GM21423 (cell line): ENCODE measurements around the gene LIPA.
"Not testable (repeated sequence)": the region's sequence is repeated elsewhere in the genome, so short reads cannot be mapped to it uniquely, and the experiment has no call there.

Source experiments
- ATAC-seq: cut with Tn5 transposase; IDR thresholded peaks from one replicate; pipeline ENCODE4 v1.9.1; 2021; ENCODE audit warnings: mild to moderate bottlenecking, moderate library complexity; ENCODE audit not compliant: unreplicated experiment

Gene LIPA

GRCh38 chr10:89213191-89213808 is 38.3 kb downstream of the LIPA start:
- no peak for ATAC-seq

- ATAC-seq, result no peak
Measured at GRCh38 chr10:89210794-89211425, 40.7 kb downstream of the LIPA start.

- ATAC-seq, result no peak
Measured at GRCh38 chr10:89209718-89210117, 41.9 kb downstream of the LIPA start.

DNA sequence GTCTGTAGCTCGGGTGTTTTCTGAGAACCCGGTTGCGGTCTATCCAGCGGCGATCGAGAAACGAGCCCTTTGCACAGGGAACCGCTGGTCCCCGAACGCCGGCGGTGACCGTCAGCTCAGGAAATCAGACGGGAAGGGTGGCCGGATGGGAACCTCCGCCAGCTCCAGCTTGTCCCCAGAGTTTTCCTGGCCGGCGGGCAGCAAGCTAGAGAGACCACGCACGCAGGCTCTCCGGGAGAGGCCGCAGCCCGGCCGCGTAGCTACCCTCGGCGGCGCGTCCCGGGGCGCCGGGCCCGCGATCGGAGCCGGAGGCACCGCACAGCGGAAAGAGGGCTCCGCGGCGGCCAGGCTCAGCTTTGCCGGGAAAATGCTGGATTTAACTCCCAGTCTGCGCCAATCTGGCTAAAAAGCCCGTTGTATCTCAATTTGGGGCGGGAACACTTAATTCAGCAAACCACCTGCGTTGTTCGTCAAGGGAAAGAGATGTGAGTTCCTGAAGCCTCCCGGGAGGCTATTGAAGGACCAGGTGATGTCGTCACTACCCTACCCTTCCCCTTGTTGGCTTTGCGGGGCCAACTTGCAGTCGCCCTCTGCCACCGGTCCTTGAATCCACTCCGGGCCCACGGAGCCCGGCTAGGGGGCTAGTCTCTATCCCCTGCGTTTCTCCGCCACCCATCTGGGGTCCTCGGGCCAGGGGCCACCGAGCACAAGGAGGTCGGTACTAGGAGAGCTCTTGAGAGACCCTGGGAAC is 43.6 kb downstream of the LIPA start:
- no peak for ATAC-seq

DNA sequence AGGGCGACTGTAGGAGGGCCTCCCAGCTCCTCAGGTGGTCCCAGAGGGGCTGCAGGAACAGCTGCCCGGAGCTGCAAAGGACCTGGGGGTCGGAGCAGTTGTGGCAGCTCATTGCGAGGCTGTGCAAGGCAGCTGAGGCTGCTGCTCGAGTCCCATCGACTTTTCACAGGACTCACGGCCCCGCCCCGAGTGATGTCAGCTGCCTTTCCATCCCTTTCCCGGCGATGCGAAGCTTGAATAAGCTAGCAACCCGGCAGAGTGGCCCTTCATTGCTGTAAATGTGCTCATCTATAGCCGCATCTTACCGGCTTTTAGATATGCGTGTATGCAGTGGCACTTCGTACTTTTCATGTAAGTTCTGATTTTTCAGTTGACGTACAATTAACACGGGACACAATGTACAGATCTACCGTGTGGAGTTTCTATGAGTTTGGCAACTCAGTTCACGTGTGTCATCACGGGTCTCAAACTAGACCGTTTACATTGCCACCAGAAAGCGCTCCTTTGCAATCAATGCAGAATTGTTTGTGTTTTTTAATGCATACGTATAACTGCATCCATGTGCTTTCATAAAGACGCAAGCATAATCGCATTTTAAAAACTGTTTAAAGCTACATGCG is 44.3 kb downstream of the LIPA start, which contains the start of gene CH25H:
Gene CH25H, minus strand, starts transcription at position 137 of the 620 bp plus-strand sequence. Its CDS starts 25 bp downstream, at position 112.
- no peak for ATAC-seq

DNA sequence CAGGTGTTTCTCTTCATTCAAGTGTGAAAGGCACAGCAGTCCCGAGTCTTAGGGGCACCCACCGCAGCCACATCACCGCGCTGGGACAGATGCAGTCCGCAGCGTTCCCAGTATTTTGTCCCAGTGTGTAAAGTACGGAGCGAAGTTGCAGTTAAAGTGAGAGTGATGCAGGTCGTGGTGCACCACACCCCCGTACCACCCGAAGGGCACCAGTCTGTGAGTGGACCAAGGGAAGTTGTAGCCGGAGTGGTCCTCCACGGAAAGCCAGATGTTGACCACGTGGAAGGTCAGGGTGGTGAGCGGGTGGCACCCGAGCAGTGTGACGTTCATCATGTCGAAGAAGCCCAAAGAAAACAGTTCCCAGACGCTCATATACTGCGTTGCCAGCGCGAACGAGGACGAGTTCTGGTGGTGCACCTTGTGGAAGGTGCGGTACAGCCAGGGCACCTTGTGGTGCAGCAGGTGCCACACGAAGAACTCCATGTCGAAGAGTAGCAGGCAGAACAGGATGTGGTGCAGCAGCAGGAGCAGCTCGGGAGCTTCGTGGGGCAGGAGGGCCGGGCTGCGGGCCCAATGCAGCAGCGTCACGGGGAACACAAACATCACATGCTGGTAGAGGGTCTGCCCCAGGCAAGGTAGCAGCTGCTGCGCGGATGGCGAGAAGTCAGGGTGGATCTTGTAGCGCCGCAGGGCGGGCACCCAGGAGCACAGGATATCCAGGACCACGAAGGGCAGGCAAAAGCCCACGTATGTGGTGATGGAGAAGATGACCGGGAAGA is 45.0 kb downstream of the LIPA start:
- ATAC-seq, result no peak

DNA sequence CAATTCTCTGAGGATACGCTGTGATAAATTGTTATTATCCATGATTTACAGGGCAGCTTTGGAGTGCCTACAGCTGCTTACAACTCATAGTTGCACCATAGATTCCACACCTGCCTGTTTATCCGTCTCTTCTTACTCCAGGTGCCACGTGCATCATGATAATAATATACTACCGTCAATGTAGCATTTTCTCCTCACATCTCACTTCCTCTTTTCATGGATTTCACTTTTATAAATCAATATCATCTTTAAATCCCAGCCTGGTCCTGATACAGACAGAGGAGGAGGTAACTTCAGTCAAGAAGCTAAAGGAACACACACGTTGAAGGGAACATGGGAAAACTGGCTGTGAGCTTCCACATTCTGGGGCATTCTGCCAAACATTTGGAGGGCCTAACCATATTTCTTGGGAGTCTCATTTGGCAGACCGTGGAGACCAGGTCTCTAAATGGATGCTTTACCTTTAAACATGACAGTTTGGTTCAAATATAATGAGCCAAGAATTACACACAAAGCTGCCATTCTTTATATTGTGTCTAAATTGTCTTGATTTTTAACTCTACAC is 46.9 kb downstream of the LIPA start:
- ATAC-seq, result no peak

GRCh38 chr10:89203237-89203636 is 48.3 kb downstream of the LIPA start:
- ATAC-seq, result no peak

DNA sequence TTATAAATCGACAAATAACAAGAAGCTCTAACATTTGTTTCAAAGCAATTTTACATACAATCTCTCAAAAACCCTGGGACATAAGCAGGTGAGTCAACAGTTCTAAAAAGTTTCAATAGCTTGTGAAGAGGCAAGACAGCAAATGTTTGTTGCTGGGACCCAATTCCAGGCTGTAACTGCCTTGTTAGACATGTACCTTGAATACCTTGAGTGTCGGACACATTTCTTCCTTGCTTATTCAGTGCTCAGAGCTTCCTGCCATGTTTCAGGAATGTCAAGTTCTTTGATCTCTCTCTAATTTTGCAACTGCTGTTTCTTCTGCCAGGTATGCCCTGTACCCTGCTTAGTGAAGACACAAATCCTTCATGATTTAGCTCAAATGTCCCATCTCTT is 49.5 kb downstream of the LIPA start:
- no peak for ATAC-seq

DNA sequence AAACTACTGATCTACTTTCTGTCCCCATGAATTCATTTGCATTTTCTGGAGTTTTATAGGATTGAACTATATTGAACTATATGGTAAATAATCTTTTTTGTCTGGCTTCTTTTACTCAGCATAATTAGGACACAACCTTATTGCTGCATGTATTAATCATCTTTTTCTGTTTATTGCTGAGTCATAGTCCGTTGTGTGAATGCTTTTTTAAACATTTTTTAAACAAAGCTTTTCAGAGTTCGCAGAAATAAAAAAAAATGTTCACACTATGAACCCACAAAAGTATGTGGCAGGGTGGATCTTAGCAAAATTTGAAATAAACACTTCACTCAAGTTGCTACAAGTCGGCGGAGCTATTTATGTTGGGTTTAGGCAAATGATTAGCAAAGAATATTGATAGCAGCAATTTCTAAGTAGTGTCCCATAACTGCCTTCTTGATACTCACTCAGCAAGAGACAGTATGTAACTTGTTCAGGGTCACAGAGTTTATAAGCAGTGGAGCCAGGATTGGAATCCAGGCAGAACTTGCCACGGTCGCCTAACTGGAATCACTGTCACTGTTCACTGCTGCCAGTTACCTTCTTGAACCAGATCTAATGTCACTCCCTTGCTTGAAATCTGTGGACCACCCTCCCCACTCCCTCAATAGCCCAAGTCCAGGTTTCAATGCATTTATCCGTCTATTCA is 50.1 kb downstream of the LIPA start:
- ATAC-seq, result no peak

GRCh38 chr10:89197473-89197872 is 54.1 kb downstream of the LIPA start:
- ATAC-seq, result no peak

DNA sequence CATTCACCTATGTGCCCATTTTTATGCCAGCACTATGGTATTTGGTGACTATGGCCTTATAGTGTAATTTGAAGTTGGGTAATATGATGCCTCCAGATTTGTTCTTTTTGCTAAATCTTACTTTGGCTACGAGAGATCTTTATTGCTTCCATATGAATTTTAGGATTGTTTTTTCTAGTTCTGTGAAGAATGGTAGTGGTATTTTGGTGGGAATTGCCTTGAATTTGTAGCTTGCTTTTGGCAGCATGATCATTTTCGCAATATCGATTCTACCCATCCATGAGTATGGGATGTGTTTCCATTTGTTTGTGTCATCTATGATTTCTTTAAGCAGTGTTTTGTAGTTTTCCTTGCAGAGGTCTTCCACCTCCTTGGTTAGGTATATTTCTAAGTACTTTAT is 60.3 kb downstream of the LIPA start:
- not testable (repeated sequence) for ATAC-seq

- ATAC-seq, result no peak
Measured at GRCh38 chr10:89189211-89189734, 62.3 kb downstream of the LIPA start.

GRCh38 chr10:89185658-89186057 is 65.9 kb downstream of the LIPA start:
- ATAC-seq, result no peak

DNA sequence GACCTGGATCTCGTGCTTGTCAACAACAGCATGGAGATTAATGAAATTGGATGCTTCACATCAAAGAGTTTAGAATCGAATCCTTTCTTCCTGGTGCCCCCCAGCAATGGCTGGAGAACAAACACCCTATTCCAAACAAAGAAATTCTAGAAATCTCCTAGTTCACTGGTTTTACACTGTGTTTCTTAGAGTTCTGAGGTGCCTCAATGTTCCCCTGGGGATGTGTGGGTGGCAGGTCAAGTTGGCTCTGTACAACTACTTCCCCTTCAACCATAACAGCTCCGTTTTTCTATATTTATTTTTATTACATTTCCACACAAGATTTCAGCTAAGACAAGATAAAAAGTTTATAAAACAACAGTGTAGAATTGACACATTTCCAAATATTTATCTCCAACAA is 66.9 kb downstream of the LIPA start:
- ATAC-seq, result no peak

- no peak for ATAC-seq
Measured at GRCh38 chr10:89183571-89183970, 68.0 kb downstream of the LIPA start.

GRCh38 chr10:89182894-89183293 is 68.7 kb downstream of the LIPA start:
- no peak for ATAC-seq

- ATAC-seq, result no peak
Measured at GRCh38 chr10:89175816-89176215, 75.8 kb downstream of the LIPA start.

- ATAC-seq, result no peak
Measured at GRCh38 chr10:89173075-89173474, 78.5 kb downstream of the LIPA start.

DNA sequence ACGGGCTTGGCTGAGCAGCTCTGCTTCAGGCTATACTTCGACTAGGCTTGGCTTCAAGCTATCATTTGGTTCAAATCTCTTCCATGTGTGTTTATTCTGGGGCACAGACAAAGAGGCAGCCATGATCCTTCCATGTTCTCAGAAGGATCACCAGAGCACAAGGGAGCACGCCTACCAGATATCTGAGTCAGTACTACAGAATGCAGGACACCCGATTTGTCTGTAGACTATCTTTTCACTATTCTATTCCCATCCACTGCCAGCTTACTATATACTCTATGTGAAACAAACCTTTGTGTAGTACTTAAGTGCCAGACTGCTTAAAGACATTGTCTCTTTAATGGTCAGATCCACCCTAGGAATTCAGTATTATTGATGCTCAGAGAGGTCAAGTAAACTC is 79.6 kb downstream of the LIPA start:
- no peak for ATAC-seq
